Thyroid gland (tissue), 4 donors: ENCODE results near the gene LSM14B. TPM values are rescaled to one million over a fixed set of nuclear protein-coding genes. Genes with fewer than 3 reads are reported as not detected.
"Not testable (repeated sequence)": the region's sequence is repeated elsewhere in the genome, so short reads cannot be mapped to it uniquely, and the experiment has no call there.

Experiments used
- DNase-seq, 2 donors: peaks; one replicate each; pipeline ENCODE4 v3.0.0-alpha.2; 2019
- H3K27ac ChIP-seq, 3 donors: fragments of 200-600 bp; sonication (generic); 1 replicate in 2 of 3; 2 replicates in 1 of 3; pipeline ENCODE4 v1.5.1; 2016 to 2019; ENCODE audit warnings: mild to moderate bottlenecking in 1 of 3, moderate library complexity in 1 of 3
- H3K27me3 ChIP-seq: fragments of 200-600 bp; sonication (generic); one replicate; pipeline ENCODE4 v1.5.1; 2019
- H3K36me3 ChIP-seq, 2 donors: fragments of 200-600 bp; sonication (generic); one replicate each; pipeline ENCODE4 v1.5.1; 2016 to 2019
- H3K4me1 ChIP-seq, 2 donors: fragments of 200-600 bp; sonication (generic); one replicate each; pipeline ENCODE4 v1.5.1; 2017 to 2019
- H3K4me3 ChIP-seq, 3 donors: fragments of 200-600 bp; sonication (generic); replicated peaks in 1 of 3; 1 replicate in 2 of 3; 2 replicates in 1 of 3; pipeline ENCODE4 v1.5.1; 2016; ENCODE audit warnings: mild to moderate bottlenecking in 1 of 3
- H3K9me3 ChIP-seq: fragments of 200-600 bp; sonication (generic); one replicate; pipeline ENCODE4 v1.5.1; 2017
- POLR2A ChIP-seq, 2 donors: fragments of 450-650 bp; IDR thresholded peaks; one replicate each; pipeline ENCODE4 v1.6.1; 2017; ENCODE audit warnings: antibody characterized with exemption in 2 of 2, mild to moderate bottlenecking in 2 of 2, moderate library complexity in 1 of 2
- WGBS, 2 donors: methylation state at CpG; one replicate each; pipeline ENCODE4 v1.1.5; 2017; 5-methylcytosine and 5-hydroxymethylcytosine counted together
- intact Hi-C: fragments of 100-400 bp; cut with DNase I; formaldehyde crosslinking; loops from one replicate; pipeline ENCODE4 v1.15.1; 2023
- total RNA-seq, 4 donors: library from RNA; depleted of rRNA; stranded (reverse); fragments of >200 nt; gene quantifications; one replicate each; pipeline ENCODE4 v1.2.3, GENCODE V29; 2016
- TF ChIP-seq, protein P1 (sequence below), 6 experiments: fragments of 200-600 bp in 3 of 6; fragments of 450-650 bp in 3 of 6; sonication (generic) in 3 of 6; IDR thresholded peaks; one replicate each; pipeline ENCODE4 v1.5.1; 2016 to 2019; ENCODE audit warnings: antibody characterized with exemption in 6 of 6, mild to moderate bottlenecking in 2 of 6, inconsistent platforms in 1 of 6, moderate library complexity in 1 of 6

Gene LSM14B
- total RNA-seq, 4 donors from 2014 or later: 25.3 to 27.9 (median 25.6) TPM

GRCh38 chr20:62083312-62083711, 39.0 kb upstream of the LSM14B start:
- Histone ChIP-seq H3K4me3 (no peak overlapping the region), H3K9me3 (no peaks in the 10 kb centered on the region), H3K36me3 (no peaks in the 10 kb centered on the region), H3K4me1 (no peaks in the 10 kb centered on the region), H3K27ac (no peak overlapping the region), H3K27me3 (no peaks in the 10 kb centered on the region)
- intact Hi-C loops: no loop called here
- DNase-seq: no peak
- 73 to 75% methylated on average over 5 of the region's 5 CpGs for whole genome bisulfite sequencing, 2 donors
- TF ChIP-seq POLR2A (IDR thresholded peaks at IDR 0.05): no peak

DNA sequence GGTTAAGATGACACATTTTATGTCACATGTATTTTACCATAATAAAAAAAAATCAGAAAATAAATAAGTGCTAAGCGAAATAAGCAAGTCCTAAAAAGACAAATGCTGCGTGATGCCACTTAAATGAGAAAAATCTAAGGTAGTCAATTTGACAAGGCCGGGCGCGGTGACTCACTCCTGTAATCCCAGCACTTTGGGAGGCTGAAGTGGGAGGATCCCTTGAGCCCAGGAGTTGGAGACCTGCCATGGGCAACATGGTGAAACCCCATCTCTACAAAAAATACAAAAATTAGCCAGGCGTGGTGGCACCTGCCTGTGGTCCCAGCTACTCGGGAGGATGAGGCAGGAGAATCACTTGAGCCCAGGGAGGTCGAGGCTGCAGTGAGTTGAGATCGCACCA, 38.1 kb upstream of the LSM14B start:
- H3K4me3 ChIP-seq, intact Hi-C loops, H3K27ac ChIP-seq, H3K36me3 ChIP-seq, H3K27me3 ChIP-seq, H3K4me1 ChIP-seq, DNase-seq, H3K9me3 ChIP-seq: not testable (repeated sequence)
- 84 to 87% methylated on average over 9 of the region's 9 CpGs for WGBS, 2 donors

- Histone ChIP-seq H3K36me3 (no peaks in the 10 kb centered on the region), H3K4me1 (no peaks in the 10 kb centered on the region), H3K27ac (no peak overlapping the region), H3K4me3 (no peak overlapping the region), H3K9me3 (no peaks in the 10 kb centered on the region), H3K27me3 (no peaks in the 10 kb centered on the region)
- 77 to 79% methylated on average over 9 of the region's 9 CpGs for whole genome bisulfite sequencing, 2 donors
- TF ChIP-seq POLR2A (IDR thresholded peaks at IDR 0.05): no peak
- TF ChIP-seq, protein P1, sequence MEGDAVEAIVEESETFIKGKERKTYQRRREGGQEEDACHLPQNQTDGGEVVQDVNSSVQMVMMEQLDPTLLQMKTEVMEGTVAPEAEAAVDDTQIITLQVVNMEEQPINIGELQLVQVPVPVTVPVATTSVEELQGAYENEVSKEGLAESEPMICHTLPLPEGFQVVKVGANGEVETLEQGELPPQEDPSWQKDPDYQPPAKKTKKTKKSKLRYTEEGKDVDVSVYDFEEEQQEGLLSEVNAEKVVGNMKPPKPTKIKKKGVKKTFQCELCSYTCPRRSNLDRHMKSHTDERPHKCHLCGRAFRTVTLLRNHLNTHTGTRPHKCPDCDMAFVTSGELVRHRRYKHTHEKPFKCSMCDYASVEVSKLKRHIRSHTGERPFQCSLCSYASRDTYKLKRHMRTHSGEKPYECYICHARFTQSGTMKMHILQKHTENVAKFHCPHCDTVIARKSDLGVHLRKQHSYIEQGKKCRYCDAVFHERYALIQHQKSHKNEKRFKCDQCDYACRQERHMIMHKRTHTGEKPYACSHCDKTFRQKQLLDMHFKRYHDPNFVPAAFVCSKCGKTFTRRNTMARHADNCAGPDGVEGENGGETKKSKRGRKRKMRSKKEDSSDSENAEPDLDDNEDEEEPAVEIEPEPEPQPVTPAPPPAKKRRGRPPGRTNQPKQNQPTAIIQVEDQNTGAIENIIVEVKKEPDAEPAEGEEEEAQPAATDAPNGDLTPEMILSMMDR (IDR thresholded peaks at IDR 0.05): no peak
- intact Hi-C loops: no loop called here
- DNase-seq: no peak
These were observed 37.1 kb upstream of the LSM14B start for GRCh38 chr20:62085206-62085605.

DNA sequence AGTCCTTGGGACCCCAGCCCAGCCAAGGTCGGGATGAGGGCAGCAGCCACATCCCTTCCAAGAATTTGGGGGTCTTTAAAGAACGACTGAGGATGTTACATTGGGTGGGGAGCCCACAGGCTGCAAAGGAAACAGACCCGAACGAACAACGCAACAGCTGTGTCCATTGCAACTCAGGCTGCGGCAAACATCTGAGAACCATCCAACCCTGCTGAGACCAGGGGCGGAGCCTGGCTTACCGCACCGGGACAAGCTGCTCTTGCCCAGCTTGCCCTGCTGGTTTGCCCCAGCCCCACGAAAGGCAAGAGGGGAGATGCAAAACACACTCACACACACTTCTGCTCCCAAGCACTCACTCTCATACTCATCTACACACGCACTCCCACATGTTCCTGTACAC, 35.0 kb upstream of the LSM14B start:
- DNase-seq: no peak
- Histone ChIP-seq H3K9me3 (no peaks in the 10 kb centered on the region), H3K4me3 (no peak overlapping the region), H3K4me1 (no peaks in the 10 kb centered on the region), H3K27me3 (no peaks in the 10 kb centered on the region), H3K36me3 (no peaks in the 10 kb centered on the region), H3K27ac (no peak overlapping the region)
- TF ChIP-seq POLR2A (IDR thresholded peaks at IDR 0.05): no peak
- TF ChIP-seq, protein P1 (IDR thresholded peaks at IDR 0.05): no peak
- WGBS, 2 donors: 20 to 21% methylated on average over 11 of the region's 11 CpGs
- intact Hi-C loops: no loop called here

DNA sequence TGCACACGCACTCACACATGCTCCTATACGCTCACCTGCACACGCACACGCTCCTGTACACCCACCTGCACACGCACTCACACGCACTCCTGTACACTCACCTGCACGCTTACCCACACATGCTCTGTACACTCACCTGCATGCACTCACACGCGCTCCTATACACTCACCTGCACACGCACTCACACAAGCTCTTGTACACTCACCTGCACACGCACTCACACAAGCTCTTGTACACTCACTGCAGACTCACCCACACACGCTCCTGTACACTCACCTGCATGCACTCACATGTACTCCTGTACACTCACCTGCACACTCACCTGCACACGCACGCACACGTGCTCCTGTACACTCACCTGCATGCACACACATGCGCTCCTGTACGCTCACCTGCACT, 34.6 kb upstream of the LSM14B start:
- 90 to 92% methylated on average over 17 of the region's 17 CpGs for WGBS, 2 donors
- no peak for DNase-seq
- intact Hi-C loops: no loop called here
- no peaks in the 10 kb centered on the region for H3K36me3 ChIP-seq
- H3K27ac ChIP-seq: no peak overlapping the region
- TF ChIP-seq, protein P1 (IDR thresholded peaks at IDR 0.05): no peak
- no peak for TF ChIP-seq POLR2A (IDR thresholded peaks at IDR 0.05)
- H3K9me3 ChIP-seq: no peaks in the 10 kb centered on the region
- H3K27me3 ChIP-seq: no peaks in the 10 kb centered on the region
- no peak overlapping the region for H3K4me3 ChIP-seq
- H3K4me1 ChIP-seq: no peaks in the 10 kb centered on the region

GRCh38 chr20:62088258-62089127, 33.8 kb upstream of the LSM14B start:
- H3K4me1 ChIP-seq: no peaks in the 10 kb centered on the region
- H3K9me3 ChIP-seq: no peaks in the 10 kb centered on the region
- no peaks in the 10 kb centered on the region for H3K27me3 ChIP-seq
- TF ChIP-seq, protein P1 (IDR thresholded peaks at IDR 0.05): no peak
- no peak for TF ChIP-seq POLR2A (IDR thresholded peaks at IDR 0.05)
- no peak overlapping the region for H3K4me3 ChIP-seq
- 75 to 78% methylated on average over 15 of the region's 15 CpGs for WGBS, 2 donors
- H3K36me3 ChIP-seq: no peaks in the 10 kb centered on the region
- DNase-seq: no peak
- intact Hi-C loops: no loop called here
- no peak overlapping the region for H3K27ac ChIP-seq
